Measurements from ENCODE around the gene RCAN2. TPM values are rescaled to one million over a fixed set of nuclear protein-coding genes. Genes with fewer than 3 reads are reported as not detected.

RCAN2 gene
- total RNA-seq, 1 donor from 2014 or later, result 11.7 TPM

- DNase-seq, result no peak
- intact Hi-C loops (cut with DNase I), result no loop called here
- H3K36me3 ChIP-seq, result no peaks in the 10 kb centered on the region
- H3K4me3 ChIP-seq, result no peak overlapping the region
- TF ChIP-seq, protein P1, sequence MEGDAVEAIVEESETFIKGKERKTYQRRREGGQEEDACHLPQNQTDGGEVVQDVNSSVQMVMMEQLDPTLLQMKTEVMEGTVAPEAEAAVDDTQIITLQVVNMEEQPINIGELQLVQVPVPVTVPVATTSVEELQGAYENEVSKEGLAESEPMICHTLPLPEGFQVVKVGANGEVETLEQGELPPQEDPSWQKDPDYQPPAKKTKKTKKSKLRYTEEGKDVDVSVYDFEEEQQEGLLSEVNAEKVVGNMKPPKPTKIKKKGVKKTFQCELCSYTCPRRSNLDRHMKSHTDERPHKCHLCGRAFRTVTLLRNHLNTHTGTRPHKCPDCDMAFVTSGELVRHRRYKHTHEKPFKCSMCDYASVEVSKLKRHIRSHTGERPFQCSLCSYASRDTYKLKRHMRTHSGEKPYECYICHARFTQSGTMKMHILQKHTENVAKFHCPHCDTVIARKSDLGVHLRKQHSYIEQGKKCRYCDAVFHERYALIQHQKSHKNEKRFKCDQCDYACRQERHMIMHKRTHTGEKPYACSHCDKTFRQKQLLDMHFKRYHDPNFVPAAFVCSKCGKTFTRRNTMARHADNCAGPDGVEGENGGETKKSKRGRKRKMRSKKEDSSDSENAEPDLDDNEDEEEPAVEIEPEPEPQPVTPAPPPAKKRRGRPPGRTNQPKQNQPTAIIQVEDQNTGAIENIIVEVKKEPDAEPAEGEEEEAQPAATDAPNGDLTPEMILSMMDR (IDR thresholded peaks at IDR 0.05), result no peak
- no peaks in the 10 kb centered on the region for H3K27me3 ChIP-seq
- no peak for ATAC-seq
- H3K9me3 ChIP-seq, result no peaks in the 10 kb centered on the region
- H3K27ac ChIP-seq, result peak overlapping the region; percentile 3
- peaks cover 8% of the 10 kb centered on the region for H3K4me1 ChIP-seq
Observed at GRCh38 chr6:46510651-46511050, 19.4 kb upstream of the RCAN2 start.

- ATAC-seq (no peak), DNase-seq (no peak)
- H3K36me3 ChIP-seq, result no peaks in the 10 kb centered on the region
- peak overlapping the region; percentile 3 for H3K27ac ChIP-seq
- intact Hi-C loops (cut with DNase I), result no loop called here
- TF ChIP-seq, protein P1 (IDR thresholded peaks at IDR 0.05), result no peak
- H3K4me1 ChIP-seq, result peaks cover 8% of the 10 kb centered on the region
- no peaks in the 10 kb centered on the region for H3K9me3 ChIP-seq
- no peak overlapping the region for H3K4me3 ChIP-seq
- H3K27me3 ChIP-seq, result no peaks in the 10 kb centered on the region
Observed at GRCh38 chr6:46509981-46510510, 18.8 kb upstream of the RCAN2 start.

DNA sequence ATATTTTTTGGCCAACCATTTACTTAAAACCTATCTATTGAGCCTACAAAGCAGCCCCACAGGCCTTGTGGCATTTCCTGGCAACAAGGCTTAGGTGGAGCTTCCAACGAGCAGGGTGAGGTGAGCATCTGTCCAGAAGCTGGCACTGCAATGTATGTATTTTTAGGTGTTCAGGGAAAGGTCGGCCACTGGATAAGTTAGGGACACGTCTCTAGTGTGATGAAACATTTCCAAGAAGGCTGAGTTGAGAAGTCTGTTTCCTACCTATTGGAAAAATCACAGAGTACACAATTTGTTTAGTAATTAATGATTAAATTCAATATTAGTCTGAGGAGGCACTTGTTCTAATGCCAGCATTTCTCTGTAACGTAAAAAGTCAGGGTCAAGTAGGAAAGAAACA, 17.8 kb upstream of the RCAN2 start:
- H3K9me3 ChIP-seq, result no peaks in the 10 kb centered on the region
- H3K27me3 ChIP-seq, result no peaks in the 10 kb centered on the region
- H3K27ac ChIP-seq, result no peak overlapping the region
- no peak overlapping the region for H3K4me3 ChIP-seq
- intact Hi-C loops (cut with DNase I), result no loop called here
- H3K4me1 ChIP-seq, result peaks cover 8% of the 10 kb centered on the region
- ATAC-seq (peak; percentile 46), DNase-seq (no peak)
- no peaks in the 10 kb centered on the region for H3K36me3 ChIP-seq
- TF ChIP-seq, protein P1 (IDR thresholded peaks at IDR 0.05), result no peak

- intact Hi-C loops (cut with DNase I), result no loop called here
- H3K27me3 ChIP-seq, result no peaks in the 10 kb centered on the region
- ATAC-seq (no peak), DNase-seq (no peak)
- no peak overlapping the region for H3K4me3 ChIP-seq
- H3K27ac ChIP-seq, result no peak overlapping the region
- H3K4me1 ChIP-seq, result peaks cover 8% of the 10 kb centered on the region
- TF ChIP-seq, protein P1 (IDR thresholded peaks at IDR 0.05), result no peak
- no peaks in the 10 kb centered on the region for H3K9me3 ChIP-seq
- H3K36me3 ChIP-seq, result no peaks in the 10 kb centered on the region
Observed at GRCh38 chr6:46507426-46507825, 16.2 kb upstream of the RCAN2 start.

DNA sequence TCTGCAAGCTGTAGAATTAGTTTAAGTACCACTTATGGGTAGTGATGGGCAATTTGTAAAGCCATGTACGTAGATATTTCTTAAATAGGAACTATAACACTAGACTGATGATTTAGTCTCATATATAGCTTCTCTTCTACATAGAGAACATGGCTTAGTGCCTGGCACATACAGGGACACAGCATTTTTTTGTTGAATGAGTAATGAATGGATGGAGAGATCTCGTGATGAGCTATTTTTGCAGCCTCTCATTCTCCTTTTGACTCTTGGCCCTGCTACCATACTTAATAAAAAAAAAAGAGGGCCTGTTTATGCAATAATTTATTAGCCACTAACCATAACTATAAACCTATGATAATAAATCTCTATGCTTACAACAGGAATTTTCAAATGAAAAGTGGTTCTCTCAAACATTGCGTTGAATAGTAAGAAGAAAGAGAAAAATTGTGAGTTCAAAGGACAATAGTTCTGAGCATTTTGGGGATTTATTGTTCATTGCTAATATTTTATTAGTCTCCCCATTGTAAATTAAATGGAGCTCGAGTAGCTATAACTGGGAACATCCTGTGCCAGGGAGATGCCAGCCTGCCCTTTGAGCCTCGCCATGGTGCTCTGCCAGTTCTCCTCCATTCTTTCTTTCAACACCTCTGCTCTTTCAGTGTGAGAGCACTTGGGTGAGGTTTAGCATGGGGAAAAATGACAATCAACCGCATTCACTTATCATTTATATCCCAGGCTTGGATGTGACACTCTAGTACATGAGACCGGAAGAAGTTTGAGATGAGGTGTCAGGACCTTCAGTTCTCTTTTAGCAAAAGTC, 14.7 kb upstream of the RCAN2 start:
- Histone ChIP-seq H3K4me3 (no peak overlapping the region), H3K27ac (no peak overlapping the region), H3K36me3 (no peaks in the 10 kb centered on the region), H3K4me1 (peaks cover 8% of the 10 kb centered on the region), H3K9me3 (no peaks in the 10 kb centered on the region), H3K27me3 (no peaks in the 10 kb centered on the region)
- no peak for DNase-seq
- TF ChIP-seq, protein P1 (IDR thresholded peaks at IDR 0.05), result no peak
- ATAC-seq, result no peak
- intact Hi-C loops (cut with DNase I), result no loop called here

Measured in upper lobe of right lung (tissue), 1 donor.